K562 treated with DMSO at 1 percent for 12 hours (cell line): Measurements from ENCODE around the gene AKR1D1. TPM values are rescaled to one million over a fixed set of nuclear protein-coding genes. Genes with fewer than 3 reads are reported as not detected.

Source experiments
- total RNA-seq: library from RNA; unstranded; fragments of 300-600 nt; gene quantifications from 2 replicates; pipeline ENCODE4 v1.2.3, GENCODE V29; 2022; ENCODE audit not compliant: insufficient read depth

AKR1D1 gene, protein sequence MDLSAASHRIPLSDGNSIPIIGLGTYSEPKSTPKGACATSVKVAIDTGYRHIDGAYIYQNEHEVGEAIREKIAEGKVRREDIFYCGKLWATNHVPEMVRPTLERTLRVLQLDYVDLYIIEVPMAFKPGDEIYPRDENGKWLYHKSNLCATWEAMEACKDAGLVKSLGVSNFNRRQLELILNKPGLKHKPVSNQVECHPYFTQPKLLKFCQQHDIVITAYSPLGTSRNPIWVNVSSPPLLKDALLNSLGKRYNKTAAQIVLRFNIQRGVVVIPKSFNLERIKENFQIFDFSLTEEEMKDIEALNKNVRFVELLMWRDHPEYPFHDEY
- total RNA-seq, result not detected in 2 replicates

DNA sequence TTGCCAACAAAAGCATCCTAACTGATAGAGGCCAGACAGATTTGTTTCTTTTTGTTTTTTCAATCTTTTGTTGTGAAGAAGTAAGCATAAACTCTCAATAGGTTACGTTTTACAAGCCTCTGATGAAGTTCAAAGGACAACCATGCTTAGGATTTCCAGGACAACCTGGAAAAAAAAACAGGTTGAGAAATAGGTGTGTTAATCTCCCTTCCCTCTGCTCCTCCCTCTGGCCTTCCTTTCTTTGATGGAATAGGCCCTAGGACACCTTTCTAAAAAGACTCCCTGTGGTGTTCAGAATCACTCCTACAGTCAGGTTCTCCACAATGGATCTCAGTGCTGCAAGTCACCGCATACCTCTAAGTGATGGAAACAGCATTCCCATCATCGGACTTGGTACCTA is at the start of gene AKR1D1:
Gene AKR1D1 (plus strand): TSS at position 264 of the 400 bp plus-strand sequence. CDS start 60 bp downstream, at position 324.

Other genes starting within 250 kb of the AKR1D1 start
- not detected in 2 replicates for gene DGKI, start 229.5 kb upstream of the AKR1D1 start, total RNA-seq
- 8.6 and 29.3 TPM in 2 replicates for gene CREB3L2, start 74.4 kb upstream of the AKR1D1 start, total RNA-seq